Stimulated activated CD4-positive, alpha-beta T cell treated with anti-CD3 and anti-CD28 coated beads, Interleukin-12 subunit alpha, Interleukin-12 subunit beta, amount 100 ng/mL, for 48 hours (primary cell): ENCODE measurements around the gene NARF.
A peak's percentile ranks its signal among the peaks of the same experiment; 100 is the strongest.
"Not testable (repeated sequence)": the region's sequence is repeated elsewhere in the genome, so short reads cannot be mapped to it uniquely, and the experiment has no call there.

Experiments
- DNase-seq, 3 donors: peaks; one replicate each; pipeline ENCODE4 v3.0.0-alpha.2; 2020; ENCODE audit warnings: low read depth in 2 of 3, low spot score in 1 of 3

NARF gene

GRCh38 chr17:82446124-82446523 is 12.4 kb upstream of the NARF start:
- DNase-seq = no peak

- DNase-seq = no peak
These were observed 11.9 kb upstream of the NARF start for GRCh38 chr17:82446649-82447048.

- no peak for DNase-seq
These were observed 10.7 kb upstream of the NARF start for GRCh38 chr17:82447876-82448275.

- peak; percentile 44 to 58 (median 52) for DNase-seq
These were observed 9.2 kb upstream of the NARF start for GRCh38 chr17:82449131-82449882.

GRCh38 chr17:82449883-82450356 is 8.6 kb upstream of the NARF start:
- DNase-seq = peak; percentile 36 to 40 (median 39)

GRCh38 chr17:82450357-82451106 is 8.0 kb upstream of the NARF start, which contains the start of gene CYBC1:
Gene CYBC1, minus strand, starts transcription at chr17:82450752. Its CDS starts 1,498 bp downstream, at chr17:82449254.
- peak; percentile 93 to 97 (median 94) for DNase-seq

GRCh38 chr17:82452162-82452561 is 6.4 kb upstream of the NARF start:
- DNase-seq = no peak

GRCh38 chr17:82453151-82453550 is 5.4 kb upstream of the NARF start:
- not testable (repeated sequence) for DNase-seq

- DNase-seq = not testable (repeated sequence)
These were observed 4.8 kb upstream of the NARF start for GRCh38 chr17:82453706-82454105.

- no peak for DNase-seq
These were observed 1.2 kb upstream of the NARF start for GRCh38 chr17:82457073-82457928.

- DNase-seq = no peak
These were observed 687 bp upstream of the NARF start for GRCh38 chr17:82457929-82458178.

GRCh38 chr17:82458885-82459424 is 414 bp downstream of the NARF start:
- DNase-seq = no peak

GRCh38 chr17:82459936-82460335 is 1.4 kb downstream of the NARF start:
- not testable (repeated sequence) for DNase-seq

- DNase-seq = no peak
These were observed 3.4 kb downstream of the NARF start for GRCh38 chr17:82461827-82462524.

- DNase-seq = no peak
These were observed 4.8 kb downstream of the NARF start for GRCh38 chr17:82463391-82463790.

- no peak for DNase-seq
These were observed 5.5 kb downstream of the NARF start for GRCh38 chr17:82463925-82464566.

GRCh38 chr17:82464567-82464929 is 6.0 kb downstream of the NARF start:
- no peak for DNase-seq

GRCh38 chr17:82465023-82465603 is 6.6 kb downstream of the NARF start:
- DNase-seq = no peak

- no peak for DNase-seq
These were observed 10.2 kb downstream of the NARF start for GRCh38 chr17:82468692-82469091.

- no peak for DNase-seq
These were observed 11.5 kb downstream of the NARF start for GRCh38 chr17:82470065-82470464.
